Measurements from ENCODE around the gene ZNF777.
"Not testable (repeated sequence)": the region's sequence is repeated elsewhere in the genome, so short reads cannot be mapped to it uniquely, and the experiment has no call there.

The ZNF777 gene

GRCh38 chr7:149448961-149449360, 11.9 kb downstream of the ZNF777 start:
- no peak for DNase-seq

GRCh38 chr7:149446026-149446425, 14.8 kb downstream of the ZNF777 start:
- not testable (repeated sequence) for DNase-seq

GRCh38 chr7:149444287-149444686, 16.6 kb downstream of the ZNF777 start:
- DNase-seq, result no peak

- no peak for DNase-seq
These were observed 17.3 kb downstream of the ZNF777 start for GRCh38 chr7:149443523-149443922.

GRCh38 chr7:149442924-149443323, 17.9 kb downstream of the ZNF777 start:
- DNase-seq, result no peak

GRCh38 chr7:149440222-149440621, 20.6 kb downstream of the ZNF777 start:
- DNase-seq, result no peak

- no peak for DNase-seq
These were observed 24.5 kb downstream of the ZNF777 start for GRCh38 chr7:149436358-149436757.

GRCh38 chr7:149433124-149433523, 27.7 kb downstream of the ZNF777 start:
- DNase-seq, result no peak

GRCh38 chr7:149432121-149432691, 28.7 kb downstream of the ZNF777 start:
- DNase-seq, result no peak

- no peak for DNase-seq
These were observed 29.3 kb downstream of the ZNF777 start for GRCh38 chr7:149431486-149432120.

- DNase-seq, result no peak
These were observed 30.7 kb downstream of the ZNF777 start for GRCh38 chr7:149430192-149430591.

- no peak for DNase-seq
These were observed 33.0 kb downstream of the ZNF777 start for GRCh38 chr7:149427893-149428292.

GRCh38 chr7:149427096-149427680, 33.7 kb downstream of the ZNF777 start:
- no peak for DNase-seq

- DNase-seq, result peak; percentile 85
These were observed 37.3 kb downstream of the ZNF777 start for GRCh38 chr7:149423449-149424110.

- peak; percentile 51 for DNase-seq
These were observed 38.0 kb downstream of the ZNF777 start for GRCh38 chr7:149422914-149423301.

GRCh38 chr7:149422162-149422913, 38.5 kb downstream of the ZNF777 start:
- DNase-seq, result peak; percentile 89

GRCh38 chr7:149420006-149420405, 40.9 kb downstream of the ZNF777 start:
- no peak for DNase-seq

GRCh38 chr7:149415391-149416071, 45.3 kb downstream of the ZNF777 start:
- no peak for DNase-seq

GRCh38 chr7:149414745-149415390, 46.0 kb downstream of the ZNF777 start:
- no peak for DNase-seq

- no peak for DNase-seq
These were observed 46.7 kb downstream of the ZNF777 start for GRCh38 chr7:149414171-149414570.

GRCh38 chr7:149413083-149413482, 47.8 kb downstream of the ZNF777 start:
- DNase-seq, result not testable (repeated sequence)

GRCh38 chr7:149409895-149410294, 51.0 kb downstream of the ZNF777 start:
- no peak for DNase-seq

Data from NCI-H146 (cell line).